ENCODE measurements around the gene NATD1.

DNA sequence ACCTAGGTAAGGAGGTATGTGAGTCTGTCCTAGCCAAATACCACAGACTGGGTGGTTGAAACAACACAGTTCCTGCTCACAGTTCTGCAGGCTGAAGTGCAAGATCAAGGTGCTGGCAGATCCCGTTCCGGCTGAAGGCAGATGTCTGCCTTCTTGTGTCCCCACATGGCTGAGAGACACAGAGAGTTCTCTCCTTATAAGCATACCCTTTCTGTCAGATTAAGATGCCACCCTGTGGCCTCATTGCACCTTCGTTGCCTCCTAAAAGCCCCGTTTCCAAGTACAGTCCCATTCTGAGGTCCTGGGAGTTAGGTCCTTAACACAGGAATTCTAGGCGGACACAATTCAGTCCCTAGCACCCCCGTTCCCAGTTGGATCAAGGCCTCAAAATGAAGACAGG lies 30.1 kb downstream of the NATD1 start:
- TF ChIP-seq POLR2A (IDR thresholded peaks at IDR 0.05; ENCODE audit: low read depth, low read length): no peak
- TF ChIP-seq, protein P1, sequence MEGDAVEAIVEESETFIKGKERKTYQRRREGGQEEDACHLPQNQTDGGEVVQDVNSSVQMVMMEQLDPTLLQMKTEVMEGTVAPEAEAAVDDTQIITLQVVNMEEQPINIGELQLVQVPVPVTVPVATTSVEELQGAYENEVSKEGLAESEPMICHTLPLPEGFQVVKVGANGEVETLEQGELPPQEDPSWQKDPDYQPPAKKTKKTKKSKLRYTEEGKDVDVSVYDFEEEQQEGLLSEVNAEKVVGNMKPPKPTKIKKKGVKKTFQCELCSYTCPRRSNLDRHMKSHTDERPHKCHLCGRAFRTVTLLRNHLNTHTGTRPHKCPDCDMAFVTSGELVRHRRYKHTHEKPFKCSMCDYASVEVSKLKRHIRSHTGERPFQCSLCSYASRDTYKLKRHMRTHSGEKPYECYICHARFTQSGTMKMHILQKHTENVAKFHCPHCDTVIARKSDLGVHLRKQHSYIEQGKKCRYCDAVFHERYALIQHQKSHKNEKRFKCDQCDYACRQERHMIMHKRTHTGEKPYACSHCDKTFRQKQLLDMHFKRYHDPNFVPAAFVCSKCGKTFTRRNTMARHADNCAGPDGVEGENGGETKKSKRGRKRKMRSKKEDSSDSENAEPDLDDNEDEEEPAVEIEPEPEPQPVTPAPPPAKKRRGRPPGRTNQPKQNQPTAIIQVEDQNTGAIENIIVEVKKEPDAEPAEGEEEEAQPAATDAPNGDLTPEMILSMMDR (IDR thresholded peaks at IDR 0.05 in 2 of 3, conservative IDR thresholded peaks at IDR 0.05 in 1 of 3; ENCODE audit: control insufficient read depth in 2 of 3, extremely low read depth in 1 of 3, insufficient read depth in 1 of 3, low read depth in 3 of 3, low read length in 3 of 3): no peak
- TF ChIP-seq, protein P2, sequence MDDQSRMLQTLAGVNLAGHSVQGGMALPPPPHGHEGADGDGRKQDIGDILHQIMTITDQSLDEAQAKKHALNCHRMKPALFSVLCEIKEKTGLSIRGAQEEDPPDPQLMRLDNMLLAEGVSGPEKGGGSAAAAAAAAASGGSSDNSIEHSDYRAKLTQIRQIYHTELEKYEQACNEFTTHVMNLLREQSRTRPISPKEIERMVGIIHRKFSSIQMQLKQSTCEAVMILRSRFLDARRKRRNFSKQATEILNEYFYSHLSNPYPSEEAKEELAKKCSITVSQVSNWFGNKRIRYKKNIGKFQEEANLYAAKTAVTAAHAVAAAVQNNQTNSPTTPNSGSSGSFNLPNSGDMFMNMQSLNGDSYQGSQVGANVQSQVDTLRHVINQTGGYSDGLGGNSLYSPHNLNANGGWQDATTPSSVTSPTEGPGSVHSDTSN (IDR thresholded peaks at IDR 0.05; ENCODE audit: insufficient replicate concordance, low read depth, low read length): no peak
- no peak for TF ChIP-seq NFYA (IDR thresholded peaks at IDR 0.05; ENCODE audit: borderline replicate concordance, low read depth, low read length)
- TF ChIP-seq YY1 (IDR thresholded peaks at IDR 0.05; ENCODE audit: low read depth, low read length): no peak
- TF ChIP-seq, protein P3, sequence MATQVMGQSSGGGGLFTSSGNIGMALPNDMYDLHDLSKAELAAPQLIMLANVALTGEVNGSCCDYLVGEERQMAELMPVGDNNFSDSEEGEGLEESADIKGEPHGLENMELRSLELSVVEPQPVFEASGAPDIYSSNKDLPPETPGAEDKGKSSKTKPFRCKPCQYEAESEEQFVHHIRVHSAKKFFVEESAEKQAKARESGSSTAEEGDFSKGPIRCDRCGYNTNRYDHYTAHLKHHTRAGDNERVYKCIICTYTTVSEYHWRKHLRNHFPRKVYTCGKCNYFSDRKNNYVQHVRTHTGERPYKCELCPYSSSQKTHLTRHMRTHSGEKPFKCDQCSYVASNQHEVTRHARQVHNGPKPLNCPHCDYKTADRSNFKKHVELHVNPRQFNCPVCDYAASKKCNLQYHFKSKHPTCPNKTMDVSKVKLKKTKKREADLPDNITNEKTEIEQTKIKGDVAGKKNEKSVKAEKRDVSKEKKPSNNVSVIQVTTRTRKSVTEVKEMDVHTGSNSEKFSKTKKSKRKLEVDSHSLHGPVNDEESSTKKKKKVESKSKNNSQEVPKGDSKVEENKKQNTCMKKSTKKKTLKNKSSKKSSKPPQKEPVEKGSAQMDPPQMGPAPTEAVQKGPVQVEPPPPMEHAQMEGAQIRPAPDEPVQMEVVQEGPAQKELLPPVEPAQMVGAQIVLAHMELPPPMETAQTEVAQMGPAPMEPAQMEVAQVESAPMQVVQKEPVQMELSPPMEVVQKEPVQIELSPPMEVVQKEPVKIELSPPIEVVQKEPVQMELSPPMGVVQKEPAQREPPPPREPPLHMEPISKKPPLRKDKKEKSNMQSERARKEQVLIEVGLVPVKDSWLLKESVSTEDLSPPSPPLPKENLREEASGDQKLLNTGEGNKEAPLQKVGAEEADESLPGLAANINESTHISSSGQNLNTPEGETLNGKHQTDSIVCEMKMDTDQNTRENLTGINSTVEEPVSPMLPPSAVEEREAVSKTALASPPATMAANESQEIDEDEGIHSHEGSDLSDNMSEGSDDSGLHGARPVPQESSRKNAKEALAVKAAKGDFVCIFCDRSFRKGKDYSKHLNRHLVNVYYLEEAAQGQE (IDR thresholded peaks at IDR 0.05; ENCODE audit: low read depth, low read length): no peak
- no peak for TF ChIP-seq SIN3A (IDR thresholded peaks at IDR 0.05; ENCODE audit: low read depth, low read length)
- no peak for TF ChIP-seq RAD21 (IDR thresholded peaks at IDR 0.05; ENCODE audit: insufficient read depth, low read depth, low read length)
- no peak for TF ChIP-seq JUNB (IDR thresholded peaks at IDR 0.05)
- TF ChIP-seq HDAC6 (IDR thresholded peaks at IDR 0.05; ENCODE audit: unreplicated experiment): no peak
- TF ChIP-seq MAX (IDR thresholded peaks at IDR 0.05; ENCODE audit: low read depth, low read length): no peak
